IMR-90 (cell line): ENCODE data around the gene FCGR3B. TPM values are rescaled to one million over a fixed set of nuclear protein-coding genes. Genes with fewer than 3 reads are reported as not detected.
"Not testable (repeated sequence)": the region's sequence is repeated elsewhere in the genome, so short reads cannot be mapped to it uniquely, and the experiment has no call there.

ENCODE experiments used
- ATAC-seq: fragments of 200-7000 bp; cut with Tn5 transposase; 2 replicates; pipeline ENCODE4 v1.9.1; 2020; ENCODE audit warnings: low read depth, mild to moderate bottlenecking, moderate library complexity
- BruUV-seq: library from RNA; stranded (reverse); fragments of 400-500 nt; replicated peaks from 2 replicates; lab custom pipeline; 2021; lab: Mats Ljungman, UMichigan
- CTCF ChIA-PET: fragments of 300-600 bp; formaldehyde crosslinking; extraction: SDS; loops from one replicate; lab custom pipeline; 2021; ENCODE audit warnings: antibody characterized with exemption; lab: Yijun Ruan, JAX
- POLR2A ChIA-PET: fragments of 300-600 bp; sonication (Branson Sonifier 250); formaldehyde crosslinking; loops from one replicate; lab custom pipeline; 2022; ENCODE audit warnings: antibody characterized with exemption; ENCODE audit not compliant: unreplicated experiment; lab: Charles Lee
- DNase-seq: peaks from one replicate; pipeline ENCODE4 v3.0.0; 2013
- H2AFZ ChIP-seq: replicated peaks from 2 replicates; pipeline ENCODE3; 2013; ENCODE audit warnings: low read length, mild to moderate bottlenecking; ENCODE audit not compliant: poor library complexity
- H2AK5ac ChIP-seq: 2 replicates; pipeline ENCODE4 v1.6.1; 2013; ENCODE audit warnings: low read depth, low read length, inconsistent platforms
- H2AK9ac ChIP-seq: replicated peaks from 2 replicates; pipeline ENCODE3; 2013; ENCODE audit warnings: mild to moderate bottlenecking, low read depth, low read length, moderate library complexity; ENCODE audit not compliant: poor library complexity
- H2BK120ac ChIP-seq: 2 replicates; pipeline ENCODE4 v1.6.1; 2013; ENCODE audit warnings: low read depth, low read length, inconsistent platforms
- H2BK15ac ChIP-seq: 3 replicates; pipeline ENCODE4 v1.6.1; 2013; ENCODE audit warnings: low read depth, low read length, inconsistent platforms
- H2BK20ac ChIP-seq: 2 replicates; pipeline ENCODE4 v1.6.1; 2013; ENCODE audit warnings: low read depth, mild to moderate bottlenecking, inconsistent platforms, low read length, moderate library complexity
- H2BK5ac ChIP-seq: 2 replicates; pipeline ENCODE4 v1.6.1; 2013; ENCODE audit warnings: mild to moderate bottlenecking, low read depth, low read length, inconsistent platforms; ENCODE audit not compliant: poor library complexity, severe bottlenecking
- H3K14ac ChIP-seq: replicated peaks from 2 replicates; pipeline ENCODE4 v1.6.1; 2013; ENCODE audit warnings: low read depth, low read length, inconsistent platforms
- H3K18ac ChIP-seq: 2 replicates; pipeline ENCODE4 v1.6.1; 2013; ENCODE audit warnings: low read depth, low read length, control low read depth
- H3K23ac ChIP-seq: 2 replicates; pipeline ENCODE4 v1.6.1; 2013; ENCODE audit warnings: low read depth, low read length, inconsistent platforms
- H3K27ac ChIP-seq: 2 replicates; pipeline ENCODE4 v1.5.1; 2013; ENCODE audit warnings: mild to moderate bottlenecking, control low read depth, low read length; ENCODE audit not compliant: insufficient read depth
- H3K27me3 ChIP-seq: 2 replicates; pipeline ENCODE4 v1.6.1; 2013; ENCODE audit warnings: low read length; ENCODE audit not compliant: control insufficient read depth, insufficient read depth
- H3K36me3 ChIP-seq: 2 replicates; pipeline ENCODE4 v1.6.1; 2013; ENCODE audit warnings: low read length, mixed read lengths; ENCODE audit not compliant: control insufficient read depth, insufficient read depth
- H3K4ac ChIP-seq: 2 replicates; pipeline ENCODE4 v1.6.1; 2013; ENCODE audit warnings: low read depth, low read length, inconsistent platforms
- H3K4me1 ChIP-seq: 2 replicates; pipeline ENCODE4 v1.6.1; 2013; ENCODE audit warnings: low read length, mixed read lengths; ENCODE audit not compliant: control insufficient read depth, insufficient read depth
- H3K4me2 ChIP-seq: 2 replicates; pipeline ENCODE4 v1.6.1; 2013; ENCODE audit warnings: low read depth, mild to moderate bottlenecking, control low read depth, low read length, moderate library complexity
- H3K4me3 ChIP-seq: 2 replicates; pipeline ENCODE4 v1.5.1; 2013; ENCODE audit warnings: low read depth, mild to moderate bottlenecking, control low read depth, low read length, moderate library complexity; ENCODE audit not compliant: insufficient read depth
- H3K56ac ChIP-seq: 2 replicates; pipeline ENCODE4 v1.6.1; 2013; ENCODE audit warnings: low read length, inconsistent platforms; ENCODE audit not compliant: insufficient read depth; ENCODE audit errors: extremely low read depth
- H3K79me1 ChIP-seq, 2 experiments: 2 replicates each; pipeline ENCODE4 v1.6.1; 2013; ENCODE audit warnings: low read length in 2 of 2, inconsistent platforms in 1 of 2, low read depth in 1 of 2
- H3K9ac ChIP-seq: 2 replicates; pipeline ENCODE4 v1.6.1; 2013; ENCODE audit warnings: low read depth, low read length, control low read depth
- H3K9me1 ChIP-seq: 2 replicates; pipeline ENCODE4 v1.6.1; 2013; ENCODE audit warnings: low read length, inconsistent platforms; ENCODE audit not compliant: insufficient read depth
- H3K9me3 ChIP-seq: 2 replicates; pipeline ENCODE4 v1.6.1; 2013; ENCODE audit warnings: low read length; ENCODE audit not compliant: control insufficient read depth, insufficient read depth
- H4K20me1 ChIP-seq: 2 replicates; pipeline ENCODE4 v1.6.1; 2013; ENCODE audit warnings: low read length, inconsistent platforms; ENCODE audit not compliant: insufficient read depth
- H4K5ac ChIP-seq: 2 replicates; pipeline ENCODE4 v1.6.1; 2013; ENCODE audit warnings: mild to moderate bottlenecking, low read depth, low read length, control low read depth
- H4K8ac ChIP-seq, 2 experiments: 2 replicates each; pipeline ENCODE4 v1.6.1; 2013; ENCODE audit warnings: low read depth in 2 of 2, low read length in 2 of 2, control low read depth in 1 of 2, inconsistent platforms in 1 of 2
- H4K91ac ChIP-seq: 2 replicates; pipeline ENCODE4 v1.6.1; 2013; ENCODE audit warnings: low read depth, low read length, inconsistent platforms; ENCODE audit not compliant: insufficient read depth
- WGBS, 2 experiments: methylation state at CpG; one replicate each; pipeline versions ENCODE4 v1.1.5 to v1.1.7; 2013; ENCODE audit warnings: missing lambda C conversion rate in 2 of 2; ENCODE audit not compliant: insufficient read length in 1 of 2; ENCODE audit errors: extremely low coverage in 2 of 2; 5-methylcytosine and 5-hydroxymethylcytosine counted together
- dilution Hi-C: fragments of 300-500 bp; cut with HindIII; formaldehyde crosslinking; loops from one replicate; pipeline ENCODE4 v1.14.3; 2018; ENCODE audit warnings: low sequenced_read_pairs; ENCODE audit not compliant: unreplicated experiment
- in situ Hi-C: fragments of 300-500 bp; cut with MboI; formaldehyde crosslinking; loops from 3 replicates; pipeline ENCODE4 v1.14.3; 2019; ENCODE audit warnings: low sequenced_read_pairs, inconsistent platforms, mixed read lengths
- intact Hi-C: fragments of 100-400 bp; cut with micrococcal nuclease; formaldehyde crosslinking; loops from 2 replicates; pipeline ENCODE4 v1.10.0; 2022
- polyA plus RNA-seq, 3 experiments: library from polyadenylated mRNA; depleted of rRNA; stranded (reverse); fragments of >200 nt; gene quantifications; 2 replicates each; pipeline ENCODE4 v1.2.3, GENCODE V29; 2012; ENCODE audit warnings: low replicate concordance in 1 of 3
- total RNA-seq: library from RNA; depleted of rRNA; stranded (reverse); fragments of >200 nt; gene quantifications from 2 replicates; pipeline ENCODE4 v1.2.3, GENCODE V29; 2012

FCGR3B gene
- total and polyA plus RNA-seq, 2 of the 4 experiments (the other 2 are of a cell fraction), result not detected

DNA sequence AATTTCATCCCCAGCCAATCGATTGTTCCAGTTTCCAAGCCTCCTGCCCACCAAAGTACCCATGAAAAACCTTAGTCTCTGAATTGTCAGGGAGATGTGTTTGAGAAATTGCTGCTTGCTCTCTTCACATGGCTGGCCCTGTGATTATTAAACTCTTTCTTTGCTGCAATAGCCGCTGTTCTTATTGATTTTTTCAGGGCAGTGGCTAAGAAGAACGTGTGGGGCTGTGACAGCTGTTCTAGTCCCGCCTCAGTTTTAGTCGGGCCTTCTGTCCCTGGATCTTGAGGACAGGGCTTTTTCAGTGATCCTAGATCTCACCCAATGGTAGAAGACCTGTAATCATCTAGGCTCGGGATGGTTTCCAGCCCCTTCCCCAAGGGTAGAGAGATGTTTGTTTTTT, 23.0 kb upstream of the FCGR3B start:
- H2BK15ac ChIP-seq, H2AFZ ChIP-seq, H2BK120ac ChIP-seq, H3K14ac ChIP-seq, H4K20me1 ChIP-seq, H4K8ac ChIP-seq, DNase-seq, CTCF ChIA-PET, H3K4me3 ChIP-seq, BruUV-seq, H3K9me1 ChIP-seq, H3K23ac ChIP-seq, H3K79me1 ChIP-seq, H2BK5ac ChIP-seq, H3K4ac ChIP-seq, H2AK5ac ChIP-seq, H4K5ac ChIP-seq, H3K4me2 ChIP-seq, POLR2A ChIA-PET, H3K27ac ChIP-seq, H3K4me1 ChIP-seq, H3K56ac ChIP-seq, dilution Hi-C loops, H3K9me3 ChIP-seq, H3K27me3 ChIP-seq, H2AK9ac ChIP-seq, H3K18ac ChIP-seq, H2BK20ac ChIP-seq, intact Hi-C loops, H3K9ac ChIP-seq, ATAC-seq, H3K36me3 ChIP-seq, in situ Hi-C loops, H4K91ac ChIP-seq: not testable (repeated sequence)
- no CpG with 5 or more reads among the region's 6 CpGs for WGBS, 2 experiments

GRCh38 chr1:161653541-161653940, 22.6 kb upstream of the FCGR3B start:
- CTCF ChIA-PET, result interaction anchor here (0.6 kb wide), 1 partner anchor 71 kb away, joined by 5 read pairs; no protein-coding TSS in a partner anchor
- H2AK5ac ChIP-seq, H3K27me3 ChIP-seq, H2BK15ac ChIP-seq, H2BK5ac ChIP-seq, H3K4me1 ChIP-seq, in situ Hi-C loops, H4K5ac ChIP-seq, BruUV-seq, H3K9ac ChIP-seq, H3K56ac ChIP-seq, H3K9me1 ChIP-seq, H3K4ac ChIP-seq, intact Hi-C loops, H3K9me3 ChIP-seq, H3K23ac ChIP-seq, dilution Hi-C loops, H2BK120ac ChIP-seq, POLR2A ChIA-PET, H3K14ac ChIP-seq, H4K91ac ChIP-seq, H2AFZ ChIP-seq, ATAC-seq, H3K18ac ChIP-seq, H4K20me1 ChIP-seq, H4K8ac ChIP-seq, H3K4me2 ChIP-seq, DNase-seq, H3K36me3 ChIP-seq, H3K27ac ChIP-seq, H2BK20ac ChIP-seq, H2AK9ac ChIP-seq, H3K79me1 ChIP-seq, H3K4me3 ChIP-seq: not testable (repeated sequence)
- WGBS, 2 experiments, result no CpG with 5 or more reads among the region's 7 CpGs
